Middle frontal gyrus (tissue), 1 donor: Measurements from ENCODE around the gene TRAPPC14.

ENCODE experiments used
- DNase-seq: peaks from one replicate; pipeline ENCODE4 v3.0.0-alpha.2; 2015; ENCODE audit warnings: low spot score; ENCODE audit errors: extremely low spot score

TRAPPC14 gene

DNA sequence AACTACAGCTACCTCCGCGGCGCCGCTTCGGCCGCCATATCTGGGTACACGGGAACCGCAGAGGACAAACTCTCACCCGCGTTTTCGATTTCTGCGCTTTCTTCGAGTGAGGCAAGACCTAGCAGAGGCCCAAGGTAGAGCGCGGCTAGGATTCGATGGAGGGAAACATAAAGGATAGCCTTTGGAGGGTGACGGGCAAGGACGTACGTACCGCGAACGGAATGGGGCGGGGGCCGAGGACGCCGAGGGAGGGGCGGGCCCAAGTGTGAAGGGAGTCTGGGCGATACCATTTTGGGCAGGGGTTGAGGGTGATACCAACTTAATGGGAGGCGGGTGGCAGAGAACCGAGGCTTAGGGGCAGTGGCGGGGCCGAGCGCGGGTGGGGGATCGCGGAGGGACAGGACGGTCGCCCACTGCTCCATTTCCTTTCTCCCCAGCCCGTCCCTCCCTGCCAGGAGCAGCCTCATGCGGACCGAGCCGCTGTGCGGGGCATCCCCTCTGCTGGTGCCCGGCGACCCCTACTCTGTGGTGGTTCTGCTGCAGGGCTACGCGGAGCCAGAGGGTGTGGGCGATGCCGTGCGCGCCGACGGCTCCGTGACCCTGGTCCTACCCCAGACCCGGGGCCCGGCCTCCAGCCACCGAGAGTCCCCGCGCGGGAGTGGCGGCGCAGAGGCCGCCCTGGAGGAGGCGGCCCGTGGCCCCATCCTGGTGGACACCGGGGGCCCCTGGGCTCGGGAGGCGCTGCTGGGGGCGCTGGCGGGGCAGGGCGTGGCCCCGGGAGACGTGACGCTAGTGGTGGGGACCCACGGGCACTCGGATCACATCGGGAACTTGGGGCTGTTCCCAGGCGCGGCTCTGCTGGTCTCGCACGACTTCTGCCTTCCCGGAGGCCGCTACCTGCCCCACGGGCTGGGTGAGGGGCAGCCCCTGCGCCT is 31.3 kb downstream of the TRAPPC14 start, which contains the start of gene MBLAC1:
Gene MBLAC1 (plus strand): TSS at position 37 of the 935 bp plus-strand sequence. CDS start 429 bp downstream, at position 466.
- peak; percentile 73 for DNase-seq

DNA sequence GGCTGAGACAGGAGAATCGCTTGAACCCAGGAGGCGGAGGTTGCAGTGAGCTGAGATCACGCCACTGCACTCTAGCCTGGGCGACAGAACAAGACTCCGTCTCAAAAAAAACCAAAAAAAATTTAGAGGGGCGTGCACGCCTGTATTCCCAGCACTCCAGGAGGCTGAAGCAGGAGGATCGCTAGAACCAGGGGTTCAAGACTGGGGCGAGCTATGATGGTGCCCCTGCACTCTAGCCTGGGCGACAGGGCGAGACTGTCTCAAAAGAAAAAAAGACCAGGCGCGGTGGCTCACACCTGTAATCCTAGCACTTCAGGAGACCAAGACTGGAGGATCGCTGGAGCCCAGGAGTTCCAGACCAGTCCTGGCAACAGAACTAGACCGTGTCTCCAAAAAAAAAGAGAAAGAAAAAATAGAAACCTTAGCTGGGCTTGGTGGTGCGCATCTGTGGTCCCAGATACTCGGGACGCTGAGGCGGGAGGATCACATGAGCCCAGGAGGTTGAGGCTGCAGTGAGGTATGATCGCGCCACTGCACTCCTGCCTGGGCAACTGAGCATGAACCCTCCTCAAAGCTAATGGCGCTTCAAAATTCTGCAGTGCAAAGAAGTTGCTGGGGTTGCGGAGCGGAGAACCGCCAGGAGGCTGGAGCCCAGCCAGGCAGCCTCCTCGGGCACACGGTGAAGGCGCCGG is 32.1 kb downstream of the TRAPPC14 start:
- DNase-seq = no peak

DNA sequence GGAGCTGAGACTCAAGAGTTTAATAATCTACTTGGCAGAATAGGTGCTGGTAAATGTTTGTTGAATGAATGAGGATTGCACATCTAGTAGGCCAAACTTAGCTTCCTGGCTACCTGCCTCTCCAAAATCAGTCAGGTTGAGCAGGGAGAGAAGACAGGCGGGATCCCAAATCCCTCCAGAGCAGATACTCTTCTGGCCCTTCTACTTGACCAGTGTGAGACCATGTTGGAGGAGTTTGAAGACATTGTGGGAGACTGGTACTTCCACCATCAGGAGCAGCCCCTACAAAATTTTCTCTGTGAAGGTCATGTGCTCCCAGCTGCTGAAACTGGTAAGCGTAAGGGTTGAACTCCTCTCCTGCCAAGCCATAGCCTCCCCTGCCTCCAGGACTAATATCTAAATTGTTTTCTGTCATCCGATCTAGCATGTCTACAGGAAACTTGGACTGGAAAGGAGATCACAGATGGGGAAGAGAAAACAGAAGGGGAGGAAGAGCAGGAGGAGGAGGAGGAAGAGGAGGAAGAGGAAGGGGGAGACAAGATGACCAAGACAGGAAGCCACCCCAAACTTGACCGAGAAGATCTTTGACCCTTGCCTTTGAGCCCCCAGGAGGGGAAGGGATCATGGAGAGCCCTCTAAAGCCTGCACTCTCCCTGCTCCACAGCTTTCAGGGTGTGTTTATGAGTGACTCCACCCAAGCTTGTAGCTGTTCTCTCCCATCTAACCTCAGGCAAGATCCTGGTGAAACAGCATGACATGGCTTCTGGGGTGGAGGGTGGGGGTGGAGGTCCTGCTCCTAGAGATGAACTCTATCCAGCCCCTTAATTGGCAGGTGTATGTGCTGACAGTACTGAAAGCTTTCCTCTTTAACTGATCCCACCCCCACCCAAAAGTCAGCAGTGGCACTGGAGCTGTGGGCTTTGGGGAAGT is 34.0 kb downstream of the TRAPPC14 start:
- no peak for DNase-seq

DNA sequence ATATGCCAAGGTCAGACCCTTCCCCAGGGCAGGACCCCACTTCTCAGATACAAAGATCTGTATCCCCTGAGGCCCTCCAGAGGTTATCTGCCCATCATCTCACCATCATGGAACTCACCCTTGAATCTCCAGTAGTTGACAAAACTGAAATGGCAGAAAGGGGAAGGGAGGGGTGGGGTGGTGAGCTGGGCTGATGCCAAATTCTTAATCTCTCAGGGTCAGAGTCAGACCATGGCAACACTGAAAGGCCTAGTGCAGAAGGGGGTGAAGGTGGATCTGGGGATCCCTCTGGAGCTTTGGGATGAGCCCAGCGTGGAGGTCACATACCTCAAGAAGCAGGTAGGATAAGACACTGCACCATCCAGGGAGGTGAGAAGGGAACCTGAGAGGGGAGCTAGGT is 36.0 kb downstream of the TRAPPC14 start:
- DNase-seq = no peak

DNA sequence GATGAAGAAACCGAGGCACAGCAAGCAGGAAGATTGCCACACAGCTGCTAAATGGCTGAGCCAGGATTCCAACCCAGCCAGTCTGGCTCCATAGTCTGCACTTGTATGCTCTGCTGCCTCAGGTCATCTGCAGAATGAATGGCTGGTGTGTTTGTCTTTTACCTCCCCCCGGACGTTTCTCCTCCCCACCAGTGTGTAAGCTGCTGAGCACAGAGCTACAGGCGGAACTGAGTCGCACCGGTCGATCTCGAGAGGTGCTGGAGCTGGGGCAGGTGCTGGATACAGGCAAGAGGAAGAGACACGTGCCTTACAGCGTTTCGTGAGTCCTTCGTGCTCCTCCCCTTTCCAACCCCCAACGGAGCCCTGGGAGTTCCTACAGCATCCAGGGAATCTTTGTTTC is 36.5 kb downstream of the TRAPPC14 start:
- DNase-seq = no peak

DNA sequence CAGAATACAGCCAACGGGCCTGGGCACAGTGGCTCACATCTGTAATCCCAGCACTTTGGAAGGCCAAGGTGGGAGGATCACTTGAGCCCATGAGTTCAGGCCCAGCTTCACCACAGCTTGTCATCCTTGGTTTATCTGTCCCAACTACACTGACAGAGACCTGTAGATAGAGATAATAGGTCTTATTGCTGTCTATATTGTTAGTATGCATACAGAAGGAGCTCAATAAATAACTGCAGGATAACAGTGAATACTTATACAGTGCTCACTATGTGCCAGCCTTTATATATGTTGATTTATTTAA is 37.8 kb downstream of the TRAPPC14 start:
- DNase-seq = no peak

DNA sequence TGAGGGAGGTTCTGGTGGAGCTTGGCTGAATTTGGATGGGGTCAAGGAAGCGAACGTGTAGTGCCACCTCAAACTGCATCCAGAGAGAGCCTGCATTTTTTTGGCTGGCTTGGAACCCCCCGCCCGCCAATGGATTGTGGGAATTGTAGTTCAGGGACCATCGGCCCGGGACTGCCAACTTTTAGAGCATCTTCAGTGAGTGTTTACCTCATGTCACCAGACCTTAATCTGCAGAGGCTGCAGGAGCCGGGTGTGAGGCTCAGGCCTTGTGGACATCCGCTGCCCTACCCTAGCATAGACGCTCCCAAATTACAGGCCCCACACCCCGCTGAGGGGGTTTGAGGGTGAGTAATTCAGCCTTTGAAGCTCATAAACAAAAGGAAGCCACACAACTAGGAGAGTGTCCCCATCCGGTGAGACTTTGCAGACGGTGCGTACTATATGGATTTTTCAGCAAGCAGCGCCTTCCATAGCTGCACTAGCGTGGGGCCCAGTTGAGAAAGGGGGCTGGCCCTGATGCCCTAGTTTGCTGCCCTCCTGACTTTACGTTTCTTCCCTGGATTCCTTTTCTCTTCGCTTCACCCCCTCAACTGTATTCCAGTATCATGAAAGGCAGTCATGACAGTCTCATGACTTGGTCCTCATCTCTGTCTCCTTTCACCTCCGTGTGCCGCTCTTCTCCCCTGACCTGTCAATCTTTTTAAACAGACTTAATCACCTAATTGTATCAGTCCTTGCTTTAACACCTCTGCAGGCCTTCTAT is 38.4 kb downstream of the TRAPPC14 start:
- peak; percentile 54 for DNase-seq

DNA sequence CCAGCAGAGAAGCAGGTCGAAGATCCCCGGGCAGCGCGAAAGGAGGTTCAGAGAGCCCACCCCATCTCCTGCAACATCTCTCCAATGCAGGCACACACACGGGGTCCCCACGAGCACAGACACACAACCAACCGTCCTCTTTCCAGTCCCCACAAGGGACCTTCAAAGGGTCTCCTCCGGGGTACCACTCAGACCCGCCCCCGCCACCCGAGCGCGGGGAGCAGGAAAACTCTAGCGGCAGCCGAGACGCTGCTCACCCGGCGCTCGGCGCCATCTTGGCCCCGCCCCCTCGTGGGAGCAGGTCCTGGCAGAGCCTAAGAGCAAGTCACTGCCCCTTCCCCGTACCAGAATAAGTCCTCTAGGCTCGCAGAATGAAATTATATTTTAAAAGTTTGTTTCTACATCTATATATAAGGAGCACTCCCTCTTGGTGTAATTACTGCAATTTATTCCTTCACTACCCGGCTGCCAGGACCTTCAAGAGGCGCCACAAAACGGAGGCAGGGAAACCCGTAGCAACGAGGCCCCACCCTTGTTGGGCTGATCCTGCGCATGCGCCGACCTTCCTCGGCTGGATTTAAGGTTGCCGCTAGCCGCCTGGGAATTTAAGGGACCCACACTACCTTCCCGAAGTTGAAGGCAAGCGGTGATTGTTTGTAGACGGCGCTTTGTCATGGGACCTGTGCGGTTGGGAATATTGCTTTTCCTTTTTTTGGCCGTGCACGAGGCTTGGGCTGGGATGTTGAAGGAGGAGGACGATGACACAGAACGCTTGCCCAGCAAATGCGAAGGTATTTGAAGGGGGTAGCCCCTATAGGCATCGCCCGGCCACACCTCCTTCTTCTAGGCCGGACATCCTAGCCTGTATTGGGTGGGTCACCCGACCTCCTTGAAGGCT is 39.2 kb downstream of the TRAPPC14 start, which contains the start of the genes CNPY4 and TAF6:
Gene CNPY4 (plus strand): TSS at position 563 of the 898 bp plus-strand sequence. CDS start 111 bp downstream, at position 674.
Gene TAF6 (minus strand): TSS at position 287 of the 898 bp plus-strand sequence. CDS start 5,149 bp downstream, outside the sequence.
- peak; percentile 86 for DNase-seq

DNA sequence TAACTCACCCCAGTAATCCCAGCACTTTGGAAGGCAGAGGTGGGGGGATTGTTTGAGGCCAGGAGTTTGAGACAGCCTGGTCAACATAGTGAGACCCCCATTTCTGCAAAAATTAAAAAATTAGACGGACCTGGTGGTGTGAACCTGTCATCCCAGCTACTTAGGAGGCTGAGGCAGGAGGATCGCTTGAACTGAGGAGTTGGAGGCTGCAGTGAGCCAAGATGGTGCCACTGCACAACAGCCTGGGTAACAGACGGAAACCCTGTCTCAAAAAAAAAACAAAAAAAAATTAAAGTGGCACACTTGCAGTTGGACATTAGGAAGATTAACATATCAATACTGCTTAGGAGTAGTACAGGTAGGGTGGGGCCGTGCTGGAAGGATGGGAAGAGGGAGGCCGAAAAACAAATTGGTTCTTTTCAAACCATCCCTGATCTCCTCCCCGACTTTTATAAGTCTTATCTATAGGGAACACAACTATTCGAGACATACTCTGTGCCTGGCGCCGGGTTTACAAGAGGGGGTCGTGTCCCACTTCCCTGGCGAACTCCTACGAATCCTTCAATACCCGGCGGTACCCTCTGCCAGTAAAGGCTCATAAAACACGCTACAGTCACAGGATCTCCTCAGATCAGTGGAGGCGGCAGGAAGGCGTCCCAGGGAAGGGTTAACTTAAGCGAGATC is 40.0 kb downstream of the TRAPPC14 start:
- no peak for DNase-seq

DNA sequence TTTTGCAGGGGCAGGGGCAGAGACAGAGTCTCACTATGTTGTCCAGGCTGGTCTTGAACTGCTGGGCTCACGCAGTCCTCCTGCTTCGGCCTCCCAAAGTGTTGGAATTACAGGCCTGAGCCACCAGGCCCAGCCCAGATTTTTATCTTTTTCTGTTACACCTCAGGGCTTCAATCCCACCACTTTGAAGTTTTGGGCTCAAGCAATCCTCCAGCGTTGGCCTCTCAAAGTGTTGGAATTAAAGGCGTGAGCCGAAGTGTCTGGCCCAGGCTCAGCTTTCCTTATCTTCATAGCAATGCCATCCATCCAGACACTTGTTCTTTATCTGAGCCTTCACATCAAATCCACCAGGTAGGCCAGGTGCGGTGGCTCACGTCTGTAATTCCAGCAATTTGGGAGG is 43.5 kb downstream of the TRAPPC14 start:
- DNase-seq = no peak

DNA sequence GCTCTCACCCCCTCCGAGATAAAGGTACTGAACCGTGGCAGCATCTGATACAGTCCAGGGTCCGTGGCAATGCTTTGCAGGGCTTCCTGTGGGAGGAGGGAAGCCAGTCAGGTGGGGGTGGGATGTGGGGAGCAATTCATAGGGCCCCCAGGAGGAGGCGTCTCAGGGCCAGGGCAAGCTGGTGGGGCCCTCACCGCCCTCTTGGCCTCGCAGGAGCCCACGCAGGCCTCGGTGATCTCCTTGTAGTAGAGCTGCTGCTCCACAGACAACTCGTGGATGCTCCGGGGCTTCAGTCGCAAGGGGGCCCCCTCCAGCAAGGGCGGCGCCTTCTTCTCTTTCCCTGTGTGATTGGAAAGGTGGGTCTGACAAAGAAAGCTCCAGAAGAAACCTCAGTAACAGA is 46.6 kb downstream of the TRAPPC14 start:
- no peak for DNase-seq

DNA sequence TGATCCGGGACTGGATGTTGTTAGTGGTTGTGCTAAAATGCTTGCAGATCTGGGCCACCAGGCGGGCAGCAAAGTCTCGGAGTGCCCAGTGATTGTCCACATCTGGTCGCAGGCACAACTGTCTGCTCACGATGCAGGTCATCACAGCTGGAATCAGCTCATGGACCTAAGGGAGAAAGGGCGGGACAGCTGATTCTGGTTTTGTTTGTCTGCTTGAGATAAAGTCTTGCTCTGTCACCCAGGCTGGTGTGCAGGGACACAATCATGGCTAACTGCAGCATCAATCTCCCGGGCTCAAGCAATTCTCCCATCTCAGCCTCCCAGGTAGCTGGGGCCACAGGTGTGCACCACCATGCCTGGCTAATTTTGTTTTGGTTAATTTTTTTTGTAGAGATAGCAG is 47.4 kb downstream of the TRAPPC14 start:
- no peak for DNase-seq

DNA sequence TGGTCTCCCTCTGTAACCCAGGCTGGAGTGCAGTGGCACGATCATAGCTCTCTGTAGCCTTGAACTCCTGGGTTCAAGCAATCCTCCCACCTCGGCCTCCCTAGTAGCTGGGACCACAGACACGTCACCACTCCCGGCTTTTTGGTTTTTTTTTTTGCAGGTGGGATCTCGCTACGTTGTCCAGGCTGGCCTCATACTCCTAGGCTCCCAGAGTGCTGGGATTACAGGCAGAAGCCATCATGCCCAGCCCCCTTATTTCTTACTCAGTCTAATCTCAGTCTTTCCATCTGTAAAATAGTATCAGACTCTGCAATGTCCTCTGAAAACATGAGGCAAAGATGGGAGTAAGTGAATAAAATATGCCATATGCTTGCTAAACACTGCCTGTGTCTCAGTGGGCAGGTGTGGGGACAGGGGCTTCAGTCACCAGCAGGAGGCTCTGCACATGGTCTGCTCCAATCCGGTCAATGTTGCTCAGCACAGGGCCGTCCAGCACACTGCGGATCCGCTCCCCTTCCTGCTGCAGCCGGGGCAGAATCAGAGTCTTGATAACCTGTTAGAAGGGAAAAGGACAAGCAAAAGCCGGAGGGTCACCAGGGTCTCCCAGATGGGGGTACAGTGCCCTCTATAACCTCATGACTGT is 48.9 kb downstream of the TRAPPC14 start:
- no peak for DNase-seq

DNA sequence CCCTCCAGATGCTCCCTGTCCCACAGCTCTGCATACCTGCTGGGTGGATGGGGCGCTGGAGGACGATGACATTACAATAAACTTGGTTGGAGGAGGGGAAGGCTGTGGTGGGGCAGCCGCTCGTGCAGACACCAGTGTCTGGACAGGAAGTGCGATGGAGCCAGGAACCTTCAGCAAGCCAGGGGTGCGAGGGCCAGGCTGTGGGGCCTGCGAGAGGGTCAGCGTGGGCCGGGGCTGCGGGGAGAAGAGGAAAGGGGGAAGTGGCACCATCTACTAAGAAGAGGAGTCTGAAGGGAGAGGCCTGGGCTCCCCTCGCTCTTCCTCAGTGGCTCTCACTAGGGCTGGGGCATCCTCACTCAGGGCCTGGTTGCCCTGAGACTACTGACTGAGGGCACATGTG is 50.6 kb downstream of the TRAPPC14 start:
- no peak for DNase-seq

DNA sequence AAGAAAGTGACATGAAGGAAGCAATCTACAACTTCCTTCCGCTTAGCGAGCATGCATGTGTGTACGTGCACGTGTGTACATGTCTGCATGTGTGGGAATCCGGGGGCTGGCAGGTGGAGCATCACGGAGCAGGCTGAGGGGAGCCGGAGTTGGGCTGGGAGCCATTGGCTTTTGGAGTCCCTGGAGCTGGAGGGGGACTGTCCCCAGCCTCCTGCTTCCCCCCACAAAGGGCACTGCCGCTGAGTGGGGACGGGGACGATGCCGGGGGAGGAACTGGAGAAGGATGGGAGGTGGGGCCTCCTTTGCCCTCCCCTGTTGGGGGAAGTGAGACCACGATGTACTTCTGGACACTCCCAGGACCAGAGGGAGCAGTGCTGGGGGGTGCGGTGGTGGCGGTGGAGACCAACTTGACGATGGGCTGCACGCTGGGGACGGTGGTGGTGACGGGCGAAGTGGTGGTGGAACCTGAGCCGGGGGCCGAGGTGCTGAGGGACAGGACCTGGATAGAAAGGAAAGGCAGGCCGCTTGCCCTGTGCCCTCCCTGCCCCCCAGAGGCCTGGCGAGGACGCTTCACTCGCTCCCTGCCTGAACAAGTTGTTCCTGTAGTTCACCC is 51.3 kb downstream of the TRAPPC14 start:
- DNase-seq = no peak

DNA sequence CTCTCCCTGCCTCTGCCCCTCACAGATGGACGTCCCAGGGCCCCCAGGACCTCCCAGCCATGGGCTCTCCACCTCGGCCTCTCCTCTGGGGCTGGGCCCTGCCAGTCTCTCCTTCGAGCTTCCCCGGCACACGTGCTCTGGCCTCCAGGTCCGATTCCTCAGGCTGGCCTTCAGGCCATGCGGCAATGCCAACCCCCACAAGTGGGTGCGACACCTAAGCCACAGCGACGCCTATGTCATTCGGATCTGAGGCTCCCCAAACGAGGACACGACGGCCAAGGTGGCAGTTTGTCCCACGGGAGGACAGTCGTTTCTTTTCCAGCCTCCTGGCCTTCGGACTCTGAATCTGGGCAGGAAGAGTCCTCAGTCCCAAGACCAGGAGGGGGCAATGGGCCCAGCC is 51.9 kb downstream of the TRAPPC14 start:
- no peak for DNase-seq

DNA sequence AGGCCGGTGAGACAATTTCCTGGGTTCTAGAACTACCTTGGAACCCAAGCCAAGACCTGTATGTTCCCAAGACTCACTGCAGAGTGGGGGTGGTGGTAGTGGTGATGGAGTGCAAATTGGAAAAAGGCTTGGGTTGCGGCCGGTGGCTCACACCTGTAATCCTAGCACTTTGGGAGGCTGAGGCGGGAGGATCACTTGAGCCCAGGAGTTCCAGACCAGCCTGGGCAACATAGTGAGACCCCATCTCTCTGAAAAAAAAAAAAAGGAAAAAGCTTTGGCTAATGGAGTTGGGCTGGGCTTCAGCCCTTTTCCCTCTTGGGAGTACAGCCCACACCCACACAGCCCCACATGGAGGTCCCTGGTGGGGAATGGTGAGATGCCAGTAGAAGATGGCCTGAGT is 53.0 kb downstream of the TRAPPC14 start:
- DNase-seq = no peak
